OCI-LY7 (cell line): ENCODE results near the gene PUM1.

Experiments used
- EZH2phosphoT487 ChIP-seq: fragments of 200-600 bp; sonication (generic); IDR thresholded peaks from 2 replicates; pipeline ENCODE4 v1.6.1; 2018; ENCODE audit warnings: low read depth, borderline replicate concordance, mild to moderate bottlenecking, mixed run types, antibody characterized with exemption, low read length, moderate library complexity, mixed read lengths
- TF ChIP-seq, protein P1 (sequence below): fragments of 200-600 bp; sonication (generic); conservative IDR thresholded peaks from 2 replicates; pipeline ENCODE4 v1.5.1; 2014; ENCODE audit warnings: mild to moderate bottlenecking, antibody characterized with exemption, low read length, moderate library complexity, mixed read lengths

DNA sequence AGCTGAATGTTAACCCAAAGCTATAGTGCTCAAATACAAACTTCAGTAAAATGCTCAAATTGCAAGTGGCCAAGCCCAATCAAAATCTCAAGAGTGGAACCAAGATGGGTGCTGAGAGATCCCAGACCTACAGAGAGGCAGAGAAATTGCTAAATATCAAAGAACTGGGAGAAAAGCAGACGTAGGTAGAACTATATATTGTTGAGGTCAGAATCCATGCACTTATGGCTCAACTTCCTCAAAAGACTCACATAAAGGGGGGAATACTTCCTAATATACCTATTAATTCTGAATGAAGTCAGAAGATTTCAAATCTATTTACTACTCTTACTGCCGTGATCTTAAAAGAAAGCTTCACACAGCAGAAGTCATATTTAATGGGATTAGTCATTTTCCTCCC, 65.2 kb downstream of the PUM1 start:
- TF ChIP-seq, protein P1, sequence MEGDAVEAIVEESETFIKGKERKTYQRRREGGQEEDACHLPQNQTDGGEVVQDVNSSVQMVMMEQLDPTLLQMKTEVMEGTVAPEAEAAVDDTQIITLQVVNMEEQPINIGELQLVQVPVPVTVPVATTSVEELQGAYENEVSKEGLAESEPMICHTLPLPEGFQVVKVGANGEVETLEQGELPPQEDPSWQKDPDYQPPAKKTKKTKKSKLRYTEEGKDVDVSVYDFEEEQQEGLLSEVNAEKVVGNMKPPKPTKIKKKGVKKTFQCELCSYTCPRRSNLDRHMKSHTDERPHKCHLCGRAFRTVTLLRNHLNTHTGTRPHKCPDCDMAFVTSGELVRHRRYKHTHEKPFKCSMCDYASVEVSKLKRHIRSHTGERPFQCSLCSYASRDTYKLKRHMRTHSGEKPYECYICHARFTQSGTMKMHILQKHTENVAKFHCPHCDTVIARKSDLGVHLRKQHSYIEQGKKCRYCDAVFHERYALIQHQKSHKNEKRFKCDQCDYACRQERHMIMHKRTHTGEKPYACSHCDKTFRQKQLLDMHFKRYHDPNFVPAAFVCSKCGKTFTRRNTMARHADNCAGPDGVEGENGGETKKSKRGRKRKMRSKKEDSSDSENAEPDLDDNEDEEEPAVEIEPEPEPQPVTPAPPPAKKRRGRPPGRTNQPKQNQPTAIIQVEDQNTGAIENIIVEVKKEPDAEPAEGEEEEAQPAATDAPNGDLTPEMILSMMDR = no peak
- no peak for TF ChIP-seq EZH2phosphoT487
